SU-DHL-6 (cell line): ENCODE measurements around the gene ZMIZ1.

Experiments
- CTCF ChIP-seq: fragments of 200-600 bp; sonication (generic); IDR thresholded peaks from one replicate; pipeline ENCODE4 v1.5.1; 2017; ENCODE audit warnings: antibody characterized with exemption, mild to moderate bottlenecking, low read length, moderate library complexity; ENCODE audit not compliant: insufficient read depth, poor library complexity, severe bottlenecking
- EZH2phosphoT487 ChIP-seq: fragments of 200-600 bp; sonication (generic), shearing (Covaris generic); conservative IDR thresholded peaks from 2 replicates; pipeline ENCODE4 v1.6.1; 2018; ENCODE audit warnings: mild to moderate bottlenecking, antibody characterized with exemption, low read length, moderate library complexity, mixed read lengths

- TF ChIP-seq CTCF, result no peak
- no peak for TF ChIP-seq EZH2phosphoT487
Measured at GRCh38 chr10:79130846-79131245, 62.1 kb downstream of the ZMIZ1 start.
